K562 (cell line): ENCODE results near the gene LCLAT1.

Experiments
- CREB1 ChIP-seq, 2 experiments: sonication (generic) in 1 of 2; formaldehyde crosslinking in 1 of 2; IDR thresholded peaks; 2 replicates each; pipeline versions ENCODE4 v1.6.1 to v1.8.0; 2012 to 2022; ENCODE audit warnings: inconsistent platforms in 1 of 2, mild to moderate bottlenecking in 1 of 2, missing genetic modification reagents in 1 of 2, moderate library complexity in 1 of 2
- KHSRP ChIP-seq: fragments of 450-650 bp; IDR thresholded peaks from 2 replicates; pipeline ENCODE4 v1.6.1; 2017
- POLR2AphosphoS5 ChIP-seq: IDR thresholded peaks from 2 replicates; pipeline ENCODE4 v1.6.1; 2011; ENCODE audit warnings: mild to moderate bottlenecking, low read depth, low read length, moderate library complexity; ENCODE audit not compliant: control insufficient read depth, insufficient read depth
- SOX6 ChIP-seq: fragments of 450-650 bp; IDR thresholded peaks from 2 replicates; pipeline ENCODE4 v1.6.1; 2014; ENCODE audit warnings: mild to moderate bottlenecking
- TF ChIP-seq, protein P1 (sequence below): fragments of 450-650 bp; IDR thresholded peaks from 2 replicates; pipeline ENCODE4 v1.6.1; 2016; ENCODE audit warnings: antibody characterized with exemption
- TF ChIP-seq, protein P2 (sequence below): sonication (generic); formaldehyde crosslinking; IDR thresholded peaks from 2 replicates; pipeline ENCODE4 v1.8.1; 2023; ENCODE audit warnings: mild to moderate bottlenecking, missing genetic modification reagents

DNA sequence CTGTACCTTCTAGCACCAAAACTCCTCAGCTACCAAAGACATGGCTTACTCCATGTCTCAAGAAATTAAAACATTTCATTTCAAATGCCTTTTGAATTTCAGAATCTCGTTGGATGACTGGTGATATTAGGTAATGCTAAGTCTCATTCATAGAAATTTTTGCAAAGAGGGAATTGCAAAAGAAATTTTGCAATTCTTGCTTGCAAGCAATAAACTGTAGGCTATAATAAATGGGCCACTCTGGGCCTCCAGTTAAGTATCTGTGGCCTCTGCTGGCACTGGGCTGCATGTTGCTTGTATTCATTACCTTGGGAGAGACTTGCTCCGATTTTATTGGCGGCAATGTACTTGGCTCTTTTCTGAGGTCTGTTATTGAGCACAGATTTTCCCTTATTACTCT, 2.8 kb upstream of the LCLAT1 start:
- no peak for TF ChIP-seq CREB1 (IDR thresholded peaks at IDR 0.05)
- no peak for TF ChIP-seq CREB1 (CRISPR knock-in tag; IDR thresholded peaks at IDR 0.05)
- no peak for TF ChIP-seq KHSRP
- TF ChIP-seq SOX6 = no peak
- no peak for TF ChIP-seq POLR2AphosphoS5
- TF ChIP-seq, protein P1, sequence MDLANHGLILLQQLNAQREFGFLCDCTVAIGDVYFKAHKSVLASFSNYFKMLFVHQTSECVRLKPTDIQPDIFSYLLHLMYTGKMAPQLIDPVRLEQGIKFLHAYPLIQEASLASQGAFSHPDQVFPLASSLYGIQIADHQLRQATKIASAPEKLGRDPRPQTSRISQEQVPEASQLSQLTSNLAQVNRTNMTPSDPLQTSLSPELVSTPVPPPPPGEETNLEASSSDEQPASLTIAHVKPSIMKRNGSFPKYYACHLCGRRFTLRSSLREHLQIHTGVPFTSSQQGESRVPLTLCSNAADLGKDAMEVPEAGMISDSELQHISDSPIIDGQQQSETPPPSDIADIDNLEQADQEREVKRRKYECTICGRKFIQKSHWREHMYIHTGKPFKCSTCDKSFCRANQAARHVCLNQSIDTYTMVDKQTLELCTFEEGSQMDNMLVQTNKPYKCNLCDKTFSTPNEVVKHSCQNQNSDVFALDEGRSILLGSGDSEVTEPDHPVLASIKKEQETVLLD = no peak
- TF ChIP-seq, protein P2, sequence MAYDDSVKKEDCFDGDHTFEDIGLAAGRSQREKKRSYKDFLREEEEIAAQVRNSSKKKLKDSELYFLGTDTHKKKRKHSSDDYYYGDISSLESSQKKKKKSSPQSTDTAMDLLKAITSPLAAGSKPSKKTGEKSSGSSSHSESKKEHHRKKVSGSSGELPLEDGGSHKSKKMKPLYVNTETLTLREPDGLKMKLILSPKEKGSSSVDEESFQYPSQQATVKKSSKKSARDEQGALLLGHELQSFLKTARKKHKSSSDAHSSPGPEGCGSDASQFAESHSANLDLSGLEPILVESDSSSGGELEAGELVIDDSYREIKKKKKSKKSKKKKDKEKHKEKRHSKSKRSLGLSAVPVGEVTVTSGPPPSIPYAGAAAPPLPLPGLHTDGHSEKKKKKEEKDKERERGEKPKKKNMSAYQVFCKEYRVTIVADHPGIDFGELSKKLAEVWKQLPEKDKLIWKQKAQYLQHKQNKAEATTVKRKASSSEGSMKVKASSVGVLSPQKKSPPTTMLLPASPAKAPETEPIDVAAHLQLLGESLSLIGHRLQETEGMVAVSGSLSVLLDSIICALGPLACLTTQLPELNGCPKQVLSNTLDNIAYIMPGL = no peak
